WI38 (cell line): ENCODE measurements around the gene DRAM1.

Experiments used
- H3K4me3 ChIP-seq: 2 replicates; pipeline ENCODE4 v1.5.1; 2011; ENCODE audit warnings: low read depth, mild to moderate bottlenecking, control low read depth, low read length
- TF ChIP-seq, protein P1 (sequence below): IDR thresholded peaks from 2 replicates; pipeline ENCODE4 v1.5.1; 2012; ENCODE audit warnings: low read depth, mild to moderate bottlenecking, control low read depth, low read length

The DRAM1 gene

DNA sequence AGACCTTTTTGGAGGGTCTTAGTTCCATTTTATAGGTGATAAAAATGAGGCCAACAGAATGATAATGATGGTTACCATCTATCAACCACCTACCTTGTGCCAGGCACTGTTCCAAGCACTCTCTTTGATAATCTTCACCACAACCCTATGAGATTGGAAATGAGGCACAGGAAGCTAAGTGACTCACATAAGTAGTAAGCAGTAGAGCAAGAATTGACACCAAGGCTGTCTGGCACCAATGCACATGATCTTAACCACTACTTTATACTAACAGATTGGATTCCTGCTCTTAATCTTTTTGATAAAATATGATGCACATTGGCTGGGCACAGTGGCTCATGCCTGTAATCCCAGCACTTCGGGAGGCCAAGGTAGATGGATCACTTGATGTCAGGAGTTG is 91.4 kb downstream of the DRAM1 start:
- TF ChIP-seq, protein P1, sequence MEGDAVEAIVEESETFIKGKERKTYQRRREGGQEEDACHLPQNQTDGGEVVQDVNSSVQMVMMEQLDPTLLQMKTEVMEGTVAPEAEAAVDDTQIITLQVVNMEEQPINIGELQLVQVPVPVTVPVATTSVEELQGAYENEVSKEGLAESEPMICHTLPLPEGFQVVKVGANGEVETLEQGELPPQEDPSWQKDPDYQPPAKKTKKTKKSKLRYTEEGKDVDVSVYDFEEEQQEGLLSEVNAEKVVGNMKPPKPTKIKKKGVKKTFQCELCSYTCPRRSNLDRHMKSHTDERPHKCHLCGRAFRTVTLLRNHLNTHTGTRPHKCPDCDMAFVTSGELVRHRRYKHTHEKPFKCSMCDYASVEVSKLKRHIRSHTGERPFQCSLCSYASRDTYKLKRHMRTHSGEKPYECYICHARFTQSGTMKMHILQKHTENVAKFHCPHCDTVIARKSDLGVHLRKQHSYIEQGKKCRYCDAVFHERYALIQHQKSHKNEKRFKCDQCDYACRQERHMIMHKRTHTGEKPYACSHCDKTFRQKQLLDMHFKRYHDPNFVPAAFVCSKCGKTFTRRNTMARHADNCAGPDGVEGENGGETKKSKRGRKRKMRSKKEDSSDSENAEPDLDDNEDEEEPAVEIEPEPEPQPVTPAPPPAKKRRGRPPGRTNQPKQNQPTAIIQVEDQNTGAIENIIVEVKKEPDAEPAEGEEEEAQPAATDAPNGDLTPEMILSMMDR: no peak
- no peak overlapping the region for H3K4me3 ChIP-seq
